ENCODE results near the gene IQSEC1.

The IQSEC1 gene

GRCh38 chr3:13066236-13066635 lies 7.0 kb downstream of the IQSEC1 start:
- peaks cover 0 to 13% (median 0%) of the 10 kb centered on the region in 11 experiments; a peak in 2 of 22 replicates for H3K36me3 ChIP-seq
- peak overlapping the region; percentile 72 to 100 (median 93) for H3K4me2 ChIP-seq
- H3K27ac ChIP-seq, result peak overlapping the region; percentile 6 to 90 (median 77); a peak in 19 of 22 replicates
- peaks cover 0 to 39% (median 0%) of the 10 kb centered on the region in 11 experiments; a peak in 3 of 22 replicates for H4K20me1 ChIP-seq
- H3K27me3 ChIP-seq, result no peaks in the 10 kb centered on the region
- peak overlapping the region in 1 of 10 experiments; percentile 1; a peak in 2 of 20 replicates for H3K4me3 ChIP-seq
- H3K9ac ChIP-seq, result peak overlapping the region; percentile 27 to 71 (median 64); a peak in 21 of 22 replicates
- no peak for TF ChIP-seq Cebpa-rat (IDR thresholded peaks at IDR 0.05)
- no peaks in the 10 kb centered on the region for H3K9me3 ChIP-seq (replicated peaks in 1 of 11)
- H3K4me1 ChIP-seq, result peaks cover 48 to 100% (median 100%) of the 10 kb centered on the region in 10 experiments

GRCh38 chr3:13065727-13066126 lies 7.5 kb downstream of the IQSEC1 start:
- H3K9ac ChIP-seq, result peak overlapping the region in 10 of 11 experiments; percentile 51 to 71 (median 64); a peak in 13 of 22 replicates
- no peak for TF ChIP-seq Cebpa-rat (IDR thresholded peaks at IDR 0.05)
- H3K27ac ChIP-seq, result peak overlapping the region in 9 of 11 experiments; percentile 57 to 90 (median 79); a peak in 13 of 22 replicates
- H3K4me2 ChIP-seq, result peak overlapping the region; percentile 72 to 100 (median 93)
- peaks cover 46 to 100% (median 100%) of the 10 kb centered on the region in 10 experiments for H3K4me1 ChIP-seq
- peaks cover 0 to 41% (median 0%) of the 10 kb centered on the region in 11 experiments; a peak in 3 of 22 replicates for H4K20me1 ChIP-seq
- no peaks in the 10 kb centered on the region for H3K9me3 ChIP-seq (replicated peaks in 1 of 11)
- H3K36me3 ChIP-seq, result peaks cover 0 to 13% (median 0%) of the 10 kb centered on the region in 11 experiments; a peak in 2 of 22 replicates
- H3K4me3 ChIP-seq, result no peak overlapping the region
- no peaks in the 10 kb centered on the region for H3K27me3 ChIP-seq

GRCh38 chr3:13064964-13065363 lies 8.3 kb downstream of the IQSEC1 start:
- Histone ChIP-seq H3K9me3 (replicated peaks in 1 of 11) (no peaks in the 10 kb centered on the region), H3K36me3 (peaks cover 0 to 19% (median 0%) of the 10 kb centered on the region in 11 experiments; a peak in 3 of 22 replicates), H3K4me3 (no peak overlapping the region), H4K20me1 (peaks cover 0 to 44% (median 0%) of the 10 kb centered on the region in 11 experiments; a peak in 3 of 22 replicates), H3K9ac (no peak overlapping the region), H3K27me3 (no peaks in the 10 kb centered on the region), H3K27ac (peak overlapping the region in 3 of 11 experiments; percentile 2 to 11 (median 11); a peak in 1 of 22 replicates), H3K4me1 (peaks cover 39 to 100% (median 98%) of the 10 kb centered on the region in 10 experiments), H3K4me2 (peak overlapping the region in 10 of 11 experiments; percentile 72 to 100 (median 93); a peak in 20 of 22 replicates)
- no peak for TF ChIP-seq Cebpa-rat (IDR thresholded peaks at IDR 0.05)

- Histone ChIP-seq H3K4me2 (peak overlapping the region in 10 of 11 experiments; percentile 72 to 100 (median 93); a peak in 19 of 22 replicates), H3K4me3 (no peak overlapping the region), H3K36me3 (peaks cover 0 to 23% (median 0%) of the 10 kb centered on the region in 11 experiments; a peak in 3 of 22 replicates), H4K20me1 (peaks cover 0 to 49% (median 0%) of the 10 kb centered on the region in 11 experiments; a peak in 3 of 22 replicates), H3K9ac (no peak overlapping the region), H3K4me1 (peaks cover 32 to 100% (median 97%) of the 10 kb centered on the region in 10 experiments), H3K9me3 (replicated peaks in 1 of 11) (no peaks in the 10 kb centered on the region), H3K27me3 (no peaks in the 10 kb centered on the region), H3K27ac (0 out of 22 replicates have a peak overlapping the region, but pooled peaks of 2 of the 11 experiments have one; percentile 2 to 11)
- no peak for TF ChIP-seq Cebpa-rat (IDR thresholded peaks at IDR 0.05)
These were observed 8.9 kb downstream of the IQSEC1 start for GRCh38 chr3:13064159-13064868.

- peak overlapping the region in 4 of 11 experiments; percentile 24 to 46 (median 30); a peak in 3 of 22 replicates for H3K9ac ChIP-seq
- peak overlapping the region in 9 of 11 experiments; percentile 35 to 100 (median 89); a peak in 17 of 22 replicates for H3K4me2 ChIP-seq
These were observed 10.0 kb downstream of the IQSEC1 start for GRCh38 chr3:13063225-13063624.

GRCh38 chr3:13062647-13063046 lies 10.6 kb downstream of the IQSEC1 start:
- H3K4me1 ChIP-seq, result peaks cover 24 to 100% (median 96%) of the 10 kb centered on the region in 10 experiments
- TF ChIP-seq Cebpa-rat (IDR thresholded peaks at IDR 0.05), result no peak
- no peaks in the 10 kb centered on the region for H3K9me3 ChIP-seq (replicated peaks in 1 of 11)
- H3K9ac ChIP-seq, result peak overlapping the region in 1 of 11 experiments; percentile 11; a peak in 1 of 22 replicates
- no peak overlapping the region for H3K4me3 ChIP-seq
- H3K4me2 ChIP-seq, result peak overlapping the region in 9 of 11 experiments; percentile 35 to 100 (median 89); a peak in 17 of 22 replicates
- peak overlapping the region in 3 of 11 experiments; percentile 9 to 42 (median 31); a peak in 2 of 22 replicates for H3K27ac ChIP-seq
- no peaks in the 10 kb centered on the region for H3K27me3 ChIP-seq
- H4K20me1 ChIP-seq, result peaks cover 0 to 65% (median 0%) of the 10 kb centered on the region in 11 experiments; a peak in 3 of 22 replicates
- H3K36me3 ChIP-seq, result peaks cover 0 to 30% (median 0%) of the 10 kb centered on the region in 11 experiments; a peak in 3 of 22 replicates

More at GRCh38 chr3:13063225-13063624, 10.0 kb downstream of the IQSEC1 start:
- peak overlapping the region in 3 of 11 experiments; percentile 9 to 42 (median 31); a peak in 4 of 22 replicates for H3K27ac ChIP-seq
- H4K20me1 ChIP-seq, result peaks cover 0 to 60% (median 0%) of the 10 kb centered on the region in 11 experiments; a peak in 3 of 22 replicates
- H3K4me1 ChIP-seq, result peaks cover 24 to 100% (median 97%) of the 10 kb centered on the region in 10 experiments
- H3K36me3 ChIP-seq, result peaks cover 0 to 30% (median 0%) of the 10 kb centered on the region in 11 experiments; a peak in 3 of 22 replicates
- H3K4me3 ChIP-seq, result no peak overlapping the region
- H3K9me3 ChIP-seq (replicated peaks in 1 of 11), result no peaks in the 10 kb centered on the region
- TF ChIP-seq Cebpa-rat (IDR thresholded peaks at IDR 0.05), result no peak
- no peaks in the 10 kb centered on the region for H3K27me3 ChIP-seq

- H3K36me3 ChIP-seq, result peaks cover 0 to 30% (median 0%) of the 10 kb centered on the region in 11 experiments; a peak in 3 of 22 replicates
- TF ChIP-seq Cebpa-rat (IDR thresholded peaks at IDR 0.05), result no peak
- H3K27ac ChIP-seq, result peak overlapping the region in 2 of 11 experiments; percentile 38 to 42; a peak in 4 of 22 replicates
- peaks cover 0 to 65% (median 0%) of the 10 kb centered on the region in 11 experiments; a peak in 3 of 22 replicates for H4K20me1 ChIP-seq
- peak overlapping the region in 1 of 11 experiments; percentile 4; a peak in 1 of 22 replicates for H3K9ac ChIP-seq
- peaks cover 3 to 98% (median 83%) of the 10 kb centered on the region in 10 experiments; a peak in 19 of 20 replicates for H3K4me1 ChIP-seq
- H3K4me3 ChIP-seq, result no peak overlapping the region
- H3K27me3 ChIP-seq, result no peaks in the 10 kb centered on the region
- no peaks in the 10 kb centered on the region for H3K9me3 ChIP-seq (replicated peaks in 1 of 11)
- peak overlapping the region in 5 of 11 experiments; percentile 12 to 100 (median 93); a peak in 8 of 22 replicates for H3K4me2 ChIP-seq
These were observed 12.8 kb downstream of the IQSEC1 start for GRCh38 chr3:13060341-13060910.

All from BLaER1 treated with 17β-estradiol and CSF1 and Interleukin-3, amounts not matched to agents 10 nM and 100 nM (cell line).